Neural cell (in vitro differentiated cells): ENCODE results near the gene SHISAL1.

Experiments
- CTCF ChIP-seq: fragments of 450-650 bp; IDR thresholded peaks from 2 replicates; pipeline ENCODE4 v1.5.1; 2014; ENCODE audit warnings: antibody characterized with exemption, mild to moderate bottlenecking, moderate library complexity; ENCODE audit not compliant: poor library complexity, severe bottlenecking
- EP300 ChIP-seq: fragments of 450-650 bp; conservative IDR thresholded peaks from 2 replicates; pipeline ENCODE4 v1.6.1; 2014; ENCODE audit warnings: antibody characterized with exemption, mild to moderate bottlenecking, moderate library complexity; ENCODE audit not compliant: poor library complexity, severe bottlenecking
- MXI1 ChIP-seq: fragments of 450-650 bp; conservative IDR thresholded peaks from 2 replicates; pipeline ENCODE4 v1.6.1; 2014; ENCODE audit warnings: antibody characterized with exemption, mild to moderate bottlenecking; ENCODE audit not compliant: poor library complexity, severe bottlenecking
- POLR2AphosphoS5 ChIP-seq: IDR thresholded peaks from 2 replicates; pipeline ENCODE4 v1.6.1; 2012
- SMC3 ChIP-seq: fragments of 450-650 bp; conservative IDR thresholded peaks from 2 replicates; pipeline ENCODE4 v1.6.1; 2014; ENCODE audit warnings: antibody characterized with exemption, mild to moderate bottlenecking, moderate library complexity; ENCODE audit not compliant: poor library complexity
- TAF1 ChIP-seq: IDR thresholded peaks from 2 replicates; pipeline ENCODE4 v1.6.1; 2012; ENCODE audit warnings: low read depth

DNA sequence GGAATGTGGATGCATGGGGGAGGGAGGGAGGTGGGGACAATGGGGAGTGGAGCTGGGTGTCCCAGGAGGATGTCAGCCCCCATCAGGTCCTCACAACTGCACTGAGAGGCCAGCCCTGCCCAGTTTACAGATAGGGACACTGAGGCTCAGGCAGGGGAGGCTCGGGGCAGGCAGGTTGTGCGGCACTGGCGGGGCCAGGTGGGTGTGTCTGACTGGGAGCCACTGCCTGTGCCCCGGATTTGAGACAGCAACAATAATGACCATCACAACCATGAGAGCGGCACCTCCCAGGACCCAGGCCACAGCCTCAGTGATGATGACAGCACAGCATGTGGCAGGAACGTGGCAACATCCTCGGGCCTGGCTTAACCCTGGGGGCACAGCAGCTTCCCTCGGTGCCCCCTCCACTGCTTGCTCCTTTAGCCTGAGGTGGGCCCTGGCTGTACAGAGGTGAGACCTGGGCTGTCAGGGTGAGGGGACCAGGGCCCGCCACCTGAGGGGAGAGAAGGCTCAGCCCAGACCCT is 32.0 kb downstream of the SHISAL1 start:
- TF ChIP-seq CTCF, result no peak
- no peak for TF ChIP-seq EP300
- TF ChIP-seq POLR2AphosphoS5, result no peak
- no peak for TF ChIP-seq TAF1
- TF ChIP-seq MXI1, result no peak
- TF ChIP-seq SMC3, result no peak
